IPS-18a (cell line): Measurements from ENCODE around the gene MRPL38.
"Not testable (repeated sequence)": the region's sequence is repeated elsewhere in the genome, so short reads cannot be mapped to it uniquely, and the experiment has no call there.

Experiments
- H3K27ac ChIP-seq: one replicate; pipeline ENCODE4 v1.5.1; 2013; ENCODE audit warnings: low read length
- H3K27me3 ChIP-seq: one replicate; pipeline ENCODE4 v1.6.1; 2013; ENCODE audit warnings: mild to moderate bottlenecking, low read length; ENCODE audit not compliant: control insufficient read depth, insufficient read depth
- H3K36me3 ChIP-seq: one replicate; pipeline ENCODE4 v1.6.1; 2013; ENCODE audit warnings: low read depth, low read length; ENCODE audit not compliant: control insufficient read depth
- H3K4me1 ChIP-seq: one replicate; pipeline ENCODE4 v1.6.1; 2013; ENCODE audit warnings: low read depth, low read length; ENCODE audit not compliant: control insufficient read depth
- H3K4me3 ChIP-seq: one replicate; pipeline ENCODE4 v1.5.1; 2013; ENCODE audit warnings: low read length
- H3K9ac ChIP-seq: one replicate; pipeline ENCODE4 v1.6.1; 2013; ENCODE audit warnings: mild to moderate bottlenecking, low read length, moderate library complexity
- H3K9me3 ChIP-seq: one replicate; pipeline ENCODE4 v1.6.1; 2013; ENCODE audit warnings: low read depth, low read length; ENCODE audit not compliant: control insufficient read depth

The MRPL38 gene

DNA sequence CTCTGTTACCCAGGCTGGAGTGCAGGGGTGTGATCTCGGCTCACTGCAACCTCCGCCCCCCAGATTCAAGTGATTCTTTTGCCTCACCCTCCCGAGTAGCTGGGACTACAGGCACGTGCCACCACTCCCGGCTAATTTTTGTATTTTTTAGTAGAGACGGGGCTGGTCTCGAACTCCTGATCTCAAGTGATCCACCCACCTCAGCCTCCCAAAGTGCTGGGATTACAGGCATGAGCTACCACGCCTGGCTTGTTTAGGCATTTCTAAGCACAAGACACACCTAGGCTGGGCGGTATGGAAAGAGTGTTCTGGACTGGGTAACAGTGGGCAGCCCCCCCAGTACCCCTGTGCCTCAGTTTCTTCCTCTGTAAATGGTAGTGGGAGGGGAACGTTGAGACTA lies 34.5 kb downstream of the MRPL38 start:
- not testable (repeated sequence) for H3K9ac ChIP-seq, H3K4me3 ChIP-seq, H3K27ac ChIP-seq, H3K4me1 ChIP-seq, H3K36me3 ChIP-seq, H3K27me3 ChIP-seq, H3K9me3 ChIP-seq

DNA sequence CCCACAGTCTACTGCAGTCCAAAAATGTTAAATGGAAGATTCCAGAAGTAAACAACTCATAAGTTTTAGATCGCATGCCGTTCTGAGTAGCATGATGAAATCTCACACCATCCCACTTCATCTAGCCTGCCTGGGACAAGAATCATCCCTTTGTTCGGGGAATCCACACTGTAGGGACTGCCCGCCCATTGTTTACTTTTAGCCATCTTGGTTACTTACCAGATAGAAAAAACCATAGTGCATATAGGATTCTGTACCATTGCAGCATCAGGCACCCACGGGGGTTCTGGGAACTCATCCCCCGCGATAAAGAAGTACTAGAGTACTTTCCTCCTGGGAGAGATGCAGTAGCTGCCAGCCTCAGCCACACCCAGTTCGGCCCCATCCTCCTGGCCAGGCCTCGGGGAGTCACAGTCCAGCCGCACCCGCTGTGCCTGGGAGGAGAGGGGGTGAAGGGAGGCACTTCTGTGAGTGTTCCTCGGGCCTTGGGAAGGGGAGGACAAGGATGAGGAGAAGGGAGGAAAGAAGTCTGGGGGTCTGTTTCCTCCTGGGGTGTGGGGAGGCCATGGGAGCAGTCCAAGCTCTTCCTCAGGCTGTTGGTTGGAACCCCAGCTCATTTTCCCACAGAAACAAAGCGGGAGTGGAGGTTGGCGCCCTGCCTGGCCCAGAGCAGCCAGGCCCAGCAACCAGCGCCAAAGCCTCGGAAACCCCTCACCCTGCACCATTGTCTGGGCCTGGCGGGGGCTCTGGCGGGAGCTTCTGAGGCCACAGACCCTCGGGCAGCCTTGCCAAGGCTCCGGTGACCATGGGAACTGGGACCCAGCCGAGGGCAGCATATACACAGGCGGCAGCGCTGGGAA lies 35.2 kb downstream of the MRPL38 start:
- no peaks in the 10 kb centered on the region for H3K27me3 ChIP-seq
- H3K4me3 ChIP-seq = no peak overlapping the region
- no peaks in the 10 kb centered on the region for H3K36me3 ChIP-seq
- no peaks in the 10 kb centered on the region for H3K4me1 ChIP-seq
- H3K9me3 ChIP-seq = no peaks in the 10 kb centered on the region
- H3K9ac ChIP-seq = no peak overlapping the region
- no peak overlapping the region for H3K27ac ChIP-seq

DNA sequence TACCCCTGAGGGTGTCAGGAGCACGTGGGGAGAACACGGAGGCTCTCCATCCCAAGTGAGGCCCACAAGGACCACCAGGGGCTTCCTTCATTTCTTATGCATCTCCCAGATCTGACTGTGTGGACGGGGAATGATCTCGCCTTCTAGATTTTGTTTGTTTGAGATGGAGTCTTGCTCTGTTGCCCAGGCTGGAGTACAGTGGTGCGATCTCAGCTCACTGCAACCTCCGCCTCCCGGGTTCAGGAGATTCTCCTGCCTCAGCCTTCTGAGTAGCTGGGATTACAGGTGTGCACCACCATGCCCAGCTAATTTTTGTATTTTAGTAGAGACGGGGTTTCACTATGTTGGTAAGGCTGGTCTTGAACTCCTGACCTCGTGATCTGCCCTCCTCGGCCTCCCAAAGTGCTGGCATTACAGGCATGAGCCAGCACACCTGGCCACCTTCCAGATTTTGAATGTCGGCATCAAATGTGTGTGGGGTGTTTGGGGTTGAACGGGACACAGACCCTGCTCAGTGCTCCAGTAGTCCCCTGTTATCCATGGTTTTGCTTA lies 35.9 kb downstream of the MRPL38 start:
- not testable (repeated sequence) for H3K36me3 ChIP-seq, H3K4me1 ChIP-seq, H3K4me3 ChIP-seq, H3K9me3 ChIP-seq, H3K27ac ChIP-seq, H3K9ac ChIP-seq, H3K27me3 ChIP-seq

DNA sequence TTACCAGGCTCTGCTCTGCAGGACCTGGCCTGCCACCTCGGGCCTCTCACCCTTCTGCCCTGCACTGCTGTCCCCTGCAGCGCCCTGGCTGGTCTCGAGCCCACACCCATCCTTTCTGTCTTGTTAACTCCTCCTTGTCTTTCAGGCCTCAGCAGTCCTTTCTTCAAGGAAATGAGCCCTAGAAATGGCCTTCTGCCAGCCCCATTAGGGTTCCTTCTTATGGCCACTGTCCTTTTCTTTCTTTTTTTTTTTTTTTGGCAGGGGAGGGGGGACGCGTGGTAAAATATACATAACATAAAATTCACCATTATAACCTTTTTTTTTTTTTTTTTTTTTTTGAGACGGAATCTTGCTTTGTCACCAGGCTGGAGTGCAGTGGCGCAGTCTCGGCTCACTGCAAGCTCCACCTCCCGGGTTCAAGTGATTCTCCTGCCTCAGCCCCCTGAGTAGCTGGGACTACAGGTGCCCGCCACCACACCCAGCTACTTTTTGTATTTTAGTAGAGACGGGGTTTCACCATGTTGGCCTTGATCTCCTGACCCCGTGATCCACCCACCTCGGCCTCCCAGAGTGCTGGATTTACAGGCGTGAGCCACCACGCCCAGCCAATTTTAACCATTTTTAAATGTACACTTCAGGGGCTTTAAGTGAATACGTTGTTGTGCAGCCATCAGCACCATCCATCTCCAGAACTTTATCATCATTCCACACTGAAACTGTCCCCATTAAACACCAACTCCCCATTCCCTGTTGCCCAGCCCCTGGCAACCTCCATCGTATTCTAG lies 39.1 kb downstream of the MRPL38 start:
- not testable (repeated sequence) for H3K9me3 ChIP-seq, H3K27me3 ChIP-seq, H3K4me1 ChIP-seq, H3K27ac ChIP-seq, H3K9ac ChIP-seq, H3K4me3 ChIP-seq, H3K36me3 ChIP-seq

DNA sequence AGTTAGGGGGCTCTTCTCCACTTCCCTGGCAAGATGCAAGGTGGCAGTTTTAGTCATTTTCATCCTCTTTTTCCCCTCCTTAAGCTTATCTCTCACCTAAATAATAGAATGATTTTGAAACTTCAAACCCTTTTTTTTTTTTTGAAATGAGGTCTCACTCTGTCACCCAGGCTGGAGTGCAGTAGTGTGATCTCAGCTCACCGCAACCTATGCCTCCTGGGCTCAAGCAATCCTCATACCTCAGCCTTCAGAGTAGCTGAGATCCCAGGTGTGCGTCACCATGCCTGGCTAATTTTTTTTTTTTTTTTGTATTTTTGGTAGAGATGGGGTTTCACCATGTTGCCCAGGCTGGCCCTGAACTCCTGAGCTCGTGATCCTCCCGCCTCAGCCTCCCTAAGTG lies 39.8 kb downstream of the MRPL38 start:
- H3K27ac ChIP-seq, H3K9me3 ChIP-seq, H3K27me3 ChIP-seq, H3K36me3 ChIP-seq, H3K4me3 ChIP-seq, H3K9ac ChIP-seq, H3K4me1 ChIP-seq: not testable (repeated sequence)

DNA sequence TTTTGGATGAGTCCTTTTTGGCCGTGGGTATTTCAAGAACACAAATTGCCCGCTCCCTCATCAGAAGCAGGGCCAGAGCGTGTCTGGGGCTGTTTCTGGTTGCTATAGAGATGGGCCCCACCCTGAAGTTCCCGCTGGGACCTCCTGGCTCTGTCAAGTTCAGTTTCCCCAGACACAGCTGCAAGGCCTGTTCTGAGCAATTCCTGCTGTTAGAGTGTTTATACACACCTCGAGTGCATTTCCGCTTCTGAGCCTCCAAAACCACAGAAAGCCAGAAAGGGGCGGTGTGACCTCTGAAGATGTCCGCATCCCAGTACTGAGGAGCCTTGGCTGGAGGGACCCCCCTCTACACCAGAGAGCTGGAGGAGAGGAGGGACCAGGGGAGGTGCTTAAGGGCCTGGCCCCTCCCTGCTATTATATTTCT lies 40.2 kb downstream of the MRPL38 start:
- no peak overlapping the region for H3K4me3 ChIP-seq
- H3K9me3 ChIP-seq = no peaks in the 10 kb centered on the region
- H3K4me1 ChIP-seq = no peaks in the 10 kb centered on the region
- H3K27me3 ChIP-seq = no peaks in the 10 kb centered on the region
- H3K27ac ChIP-seq = no peak overlapping the region
- no peak overlapping the region for H3K9ac ChIP-seq
- H3K36me3 ChIP-seq = no peaks in the 10 kb centered on the region

DNA sequence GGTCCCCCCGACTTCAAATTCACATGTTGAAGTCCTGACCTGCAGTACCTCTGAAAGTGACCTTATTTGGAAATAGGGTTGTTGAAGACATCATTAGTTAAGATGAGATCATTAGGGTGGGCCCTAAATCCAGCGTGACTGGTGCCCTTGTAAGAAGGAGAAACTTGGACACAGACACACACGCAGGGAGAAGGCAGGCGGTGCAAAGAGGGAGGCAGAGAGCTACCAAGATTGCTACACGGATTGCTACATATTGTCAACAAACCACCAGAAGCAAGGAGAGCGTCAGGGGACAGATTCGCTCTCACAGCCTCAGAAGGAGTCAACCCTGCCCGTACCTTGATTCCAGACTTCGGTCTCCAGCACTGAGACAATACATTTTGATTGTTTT lies 42.8 kb downstream of the MRPL38 start:
- Histone ChIP-seq H3K9ac (no peak overlapping the region), H3K9me3 (no peaks in the 10 kb centered on the region), H3K27ac (no peak overlapping the region), H3K27me3 (no peaks in the 10 kb centered on the region), H3K4me1 (no peaks in the 10 kb centered on the region), H3K36me3 (no peaks in the 10 kb centered on the region), H3K4me3 (no peak overlapping the region)

DNA sequence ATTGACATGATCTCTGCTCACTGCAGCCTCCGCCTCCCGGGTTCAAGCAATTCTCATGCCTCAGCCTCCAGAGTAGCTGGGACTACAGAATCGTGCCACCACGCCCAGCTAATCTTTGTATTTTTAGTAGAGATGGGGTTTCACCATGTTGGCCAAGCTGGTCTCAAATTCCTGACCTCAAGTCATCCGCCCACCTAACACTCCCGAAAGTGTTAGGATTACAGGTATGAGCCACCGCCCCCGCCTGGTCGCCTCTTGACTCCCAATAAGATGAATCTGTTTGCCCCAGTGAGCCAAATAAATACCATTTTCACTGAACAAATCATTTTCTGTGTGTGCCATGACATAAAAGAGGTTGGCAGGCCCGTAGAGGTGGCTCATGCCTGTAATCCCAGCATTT lies 45.3 kb downstream of the MRPL38 start:
- not testable (repeated sequence) for H3K27ac ChIP-seq, H3K9me3 ChIP-seq, H3K4me3 ChIP-seq, H3K36me3 ChIP-seq, H3K4me1 ChIP-seq, H3K9ac ChIP-seq, H3K27me3 ChIP-seq

DNA sequence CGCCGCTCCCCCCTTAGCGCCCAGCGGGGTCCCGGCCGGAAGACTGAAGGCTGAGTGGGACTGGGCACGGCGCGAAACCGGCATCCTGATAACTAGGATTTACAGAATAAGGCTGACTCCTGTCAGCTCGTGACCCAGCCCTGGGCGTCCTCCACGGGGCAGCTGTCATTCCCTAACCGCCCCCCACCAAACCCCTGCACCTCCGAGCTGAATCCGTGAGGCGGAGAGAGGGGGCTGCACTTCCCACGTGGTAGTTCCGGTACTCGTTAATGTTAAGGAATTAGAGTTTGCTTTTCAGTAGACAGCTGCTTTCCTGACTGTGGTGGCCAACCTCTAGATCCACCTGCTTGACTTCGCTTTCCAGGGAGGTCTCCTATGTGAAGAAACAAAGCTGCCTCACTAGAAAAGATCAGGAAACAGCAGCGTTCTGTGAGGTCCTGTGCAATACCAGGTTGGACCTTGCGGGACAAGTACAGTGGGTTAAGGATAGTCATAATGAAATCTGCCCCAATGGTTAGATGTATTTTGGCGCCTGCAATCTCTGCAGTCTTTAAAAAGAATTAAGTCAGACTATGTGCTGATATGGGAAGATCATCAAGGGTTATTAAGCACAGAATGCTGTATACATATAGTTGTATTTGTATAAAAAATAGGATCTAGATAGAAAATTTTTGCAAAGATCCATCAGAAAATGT lies 48.5 kb downstream of the MRPL38 start:
- Histone ChIP-seq H3K27ac (peak overlapping the region; percentile 71), H3K9ac (peak overlapping the region; percentile 87), H3K4me1 (peaks cover 7% of the 10 kb centered on the region), H3K9me3 (no peaks in the 10 kb centered on the region), H3K36me3 (peaks cover 3% of the 10 kb centered on the region), H3K27me3 (no peaks in the 10 kb centered on the region), H3K4me3 (peak overlapping the region; percentile 79)

DNA sequence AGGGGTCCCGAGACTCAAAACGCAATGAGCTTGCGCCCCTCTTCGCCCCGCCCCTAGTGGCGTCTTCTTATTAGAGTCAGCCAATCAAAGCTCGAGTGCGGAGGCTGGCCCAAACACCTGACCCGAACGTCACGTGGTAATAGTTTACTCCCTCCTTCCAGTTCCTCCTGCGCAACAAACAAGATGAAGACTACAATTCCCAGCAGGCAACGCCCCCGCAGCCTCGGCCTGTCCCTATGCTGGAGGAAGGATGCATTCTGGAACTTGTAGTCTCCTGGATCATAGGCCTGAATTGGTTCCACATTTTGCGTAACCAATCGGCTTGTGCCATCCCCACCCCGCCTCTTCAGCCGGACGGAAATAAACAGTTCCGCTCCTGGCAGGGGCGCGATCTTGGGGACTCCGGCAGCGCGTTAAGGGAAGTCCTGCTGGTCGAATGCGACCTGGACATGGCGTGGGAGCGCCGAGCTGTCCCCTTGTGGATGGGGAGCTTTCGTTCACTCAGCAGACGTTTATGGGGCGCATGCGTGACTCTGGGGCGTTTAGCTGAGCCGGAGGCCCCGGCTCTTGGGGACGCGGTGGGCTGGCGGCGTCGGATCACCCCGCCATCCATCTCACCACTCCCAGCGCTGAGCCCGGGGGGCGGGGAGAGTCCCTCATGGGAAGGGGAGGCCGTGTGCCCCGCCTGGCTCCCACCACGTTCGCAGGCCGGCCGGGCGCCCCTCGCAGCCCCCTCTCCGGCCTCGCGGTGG lies 49.2 kb downstream of the MRPL38 start, which contains the start of gene WBP2:
WBP2 (minus strand) TSS at position 26 of the 752 bp plus-strand sequence. CDS start 38 bp downstream, outside the sequence.
- peak within 1 kb of the TSS; percentile 71 for H3K27ac ChIP-seq

DNA sequence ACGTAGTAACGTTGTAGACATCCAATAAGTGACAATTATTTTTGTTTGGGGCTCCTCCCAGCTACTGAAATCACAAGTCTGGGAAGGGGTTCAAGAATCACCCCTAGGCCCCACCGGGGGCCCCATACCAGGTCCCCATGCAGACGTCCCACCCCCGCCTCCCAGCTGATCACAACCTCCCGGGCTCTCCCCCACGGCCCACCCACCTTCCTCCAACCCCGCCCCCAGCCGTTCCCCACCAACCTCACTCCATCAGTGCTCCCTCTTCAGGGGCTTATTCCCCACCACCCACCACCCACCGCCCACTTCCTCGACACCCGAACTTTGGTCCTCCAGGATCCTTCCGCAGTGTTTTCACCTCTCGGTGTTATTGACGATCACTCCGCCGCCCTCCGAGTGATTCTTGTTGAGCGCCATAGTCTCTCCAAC lies 49.8 kb downstream of the MRPL38 start:
- H3K9ac ChIP-seq = peak overlapping the region; percentile 26
- H3K4me1 ChIP-seq = peaks cover 7% of the 10 kb centered on the region
- peaks cover 4% of the 10 kb centered on the region for H3K36me3 ChIP-seq
- no peaks in the 10 kb centered on the region for H3K27me3 ChIP-seq
- H3K27ac ChIP-seq = no peak overlapping the region
- peak overlapping the region; percentile 79 for H3K4me3 ChIP-seq
- no peaks in the 10 kb centered on the region for H3K9me3 ChIP-seq

More for the DNA sequence above, 49.2 kb downstream of the MRPL38 start, which contains the start of gene WBP2:
- no peaks in the 10 kb centered on the region for H3K9me3 ChIP-seq
- peak within 1 kb of the TSS; percentile 79 for H3K4me3 ChIP-seq
- H3K4me1 ChIP-seq = peaks cover 7% of the 10 kb centered on the region
- no peaks in the 10 kb centered on the region for H3K27me3 ChIP-seq
- H3K9ac ChIP-seq = peak within 1 kb of the TSS; percentile 87
- H3K36me3 ChIP-seq = peaks cover 4% of the 10 kb centered on the region
